Vagina (tissue), 2 donors: Measurements from ENCODE around the gene NAGS.

Source experiments
- POLR2A ChIP-seq, 2 donors: fragments of 450-650 bp; IDR thresholded peaks; one replicate each; pipeline ENCODE4 v1.6.1; 2017; ENCODE audit warnings: antibody characterized with exemption in 2 of 2, mild to moderate bottlenecking in 2 of 2, moderate library complexity in 2 of 2
- TF ChIP-seq, protein P1 (sequence below), 3 experiments: fragments of 450-650 bp in 2 of 3; fragments of 200-600 bp in 1 of 3; sonication (generic) in 1 of 3; IDR thresholded peaks; one replicate each; pipeline ENCODE4 v1.5.1; 2017 to 2019; ENCODE audit warnings: antibody characterized with exemption in 3 of 3, mild to moderate bottlenecking in 2 of 3, moderate library complexity in 2 of 3

GRCh38 chr17:43983515-43984411, 20.7 kb upstream of the NAGS start:
- TF ChIP-seq, protein P1, sequence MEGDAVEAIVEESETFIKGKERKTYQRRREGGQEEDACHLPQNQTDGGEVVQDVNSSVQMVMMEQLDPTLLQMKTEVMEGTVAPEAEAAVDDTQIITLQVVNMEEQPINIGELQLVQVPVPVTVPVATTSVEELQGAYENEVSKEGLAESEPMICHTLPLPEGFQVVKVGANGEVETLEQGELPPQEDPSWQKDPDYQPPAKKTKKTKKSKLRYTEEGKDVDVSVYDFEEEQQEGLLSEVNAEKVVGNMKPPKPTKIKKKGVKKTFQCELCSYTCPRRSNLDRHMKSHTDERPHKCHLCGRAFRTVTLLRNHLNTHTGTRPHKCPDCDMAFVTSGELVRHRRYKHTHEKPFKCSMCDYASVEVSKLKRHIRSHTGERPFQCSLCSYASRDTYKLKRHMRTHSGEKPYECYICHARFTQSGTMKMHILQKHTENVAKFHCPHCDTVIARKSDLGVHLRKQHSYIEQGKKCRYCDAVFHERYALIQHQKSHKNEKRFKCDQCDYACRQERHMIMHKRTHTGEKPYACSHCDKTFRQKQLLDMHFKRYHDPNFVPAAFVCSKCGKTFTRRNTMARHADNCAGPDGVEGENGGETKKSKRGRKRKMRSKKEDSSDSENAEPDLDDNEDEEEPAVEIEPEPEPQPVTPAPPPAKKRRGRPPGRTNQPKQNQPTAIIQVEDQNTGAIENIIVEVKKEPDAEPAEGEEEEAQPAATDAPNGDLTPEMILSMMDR (IDR thresholded peaks at IDR 0.05) = no peak
- no peak for TF ChIP-seq POLR2A (IDR thresholded peaks at IDR 0.05)
